ENCODE data around the gene COQ9. TPM values are rescaled to one million over a fixed set of nuclear protein-coding genes. Genes with fewer than 3 reads are reported as not detected.

Gene COQ9
- total RNA-seq, 2 donors from 2014 or later = 29.5 to 33.5 TPM

DNA sequence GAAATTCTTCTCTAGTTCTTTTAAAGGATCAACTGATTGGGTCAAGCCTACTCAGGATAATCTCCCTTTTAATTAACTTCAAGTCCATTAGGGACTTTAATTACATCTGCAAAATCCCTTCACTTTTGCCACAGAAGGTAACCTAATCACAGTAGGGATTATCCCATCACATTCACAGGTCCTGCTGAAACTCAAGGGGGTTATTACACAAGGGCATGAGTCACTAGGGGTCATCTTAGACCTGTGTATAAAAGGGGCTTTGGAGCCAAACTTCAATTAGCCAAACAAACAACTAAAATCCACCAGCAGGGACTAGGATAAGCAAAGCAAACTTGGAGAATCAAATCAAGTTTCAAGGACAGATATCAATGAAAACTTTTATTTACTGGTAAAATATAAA, 19.5 kb upstream of the COQ9 start:
- Histone ChIP-seq H3K27ac (no peak overlapping the region), H3K36me3 (peaks cover 35% of the 10 kb centered on the region), H3K9me3 (no peaks in the 10 kb centered on the region), H3K4me3 (no peak overlapping the region), H3K4me1 (ENCODE audit: control insufficient read depth in 1 of 2, low read depth in 2 of 2) (peaks cover 0 to 2% of the 10 kb centered on the region in 2 donors), H3K27me3 (replicated peaks; ENCODE audit: insufficient read depth) (no peaks in the 10 kb centered on the region)
- ATAC-seq (ENCODE audit: insufficient number of reproducible peaks, low FRiP score, low read depth) (no peak), DNase-seq (ENCODE audit: low spot score) (no peak)
- TF ChIP-seq, protein P1, sequence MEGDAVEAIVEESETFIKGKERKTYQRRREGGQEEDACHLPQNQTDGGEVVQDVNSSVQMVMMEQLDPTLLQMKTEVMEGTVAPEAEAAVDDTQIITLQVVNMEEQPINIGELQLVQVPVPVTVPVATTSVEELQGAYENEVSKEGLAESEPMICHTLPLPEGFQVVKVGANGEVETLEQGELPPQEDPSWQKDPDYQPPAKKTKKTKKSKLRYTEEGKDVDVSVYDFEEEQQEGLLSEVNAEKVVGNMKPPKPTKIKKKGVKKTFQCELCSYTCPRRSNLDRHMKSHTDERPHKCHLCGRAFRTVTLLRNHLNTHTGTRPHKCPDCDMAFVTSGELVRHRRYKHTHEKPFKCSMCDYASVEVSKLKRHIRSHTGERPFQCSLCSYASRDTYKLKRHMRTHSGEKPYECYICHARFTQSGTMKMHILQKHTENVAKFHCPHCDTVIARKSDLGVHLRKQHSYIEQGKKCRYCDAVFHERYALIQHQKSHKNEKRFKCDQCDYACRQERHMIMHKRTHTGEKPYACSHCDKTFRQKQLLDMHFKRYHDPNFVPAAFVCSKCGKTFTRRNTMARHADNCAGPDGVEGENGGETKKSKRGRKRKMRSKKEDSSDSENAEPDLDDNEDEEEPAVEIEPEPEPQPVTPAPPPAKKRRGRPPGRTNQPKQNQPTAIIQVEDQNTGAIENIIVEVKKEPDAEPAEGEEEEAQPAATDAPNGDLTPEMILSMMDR (IDR thresholded peaks at IDR 0.05) = no peak

DNA sequence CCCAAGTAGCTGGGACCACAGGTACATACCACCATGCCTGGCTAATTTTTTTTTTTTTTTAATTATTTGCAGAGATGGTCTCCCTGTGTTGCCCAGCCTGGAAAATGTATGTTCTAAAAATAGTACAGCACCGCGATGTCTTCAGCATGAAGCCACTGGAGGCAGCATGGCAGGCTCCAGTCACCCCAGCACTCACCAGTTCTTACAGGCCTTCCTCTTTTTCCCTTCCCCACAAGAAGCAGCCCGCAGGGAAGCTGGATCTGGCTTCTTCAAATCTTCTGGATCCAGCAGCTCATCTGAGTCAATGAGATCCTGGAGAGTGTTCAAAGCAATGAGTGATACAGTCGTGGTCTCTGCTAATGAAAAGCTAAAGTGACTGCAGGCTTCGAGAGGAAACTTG, 16.3 kb upstream of the COQ9 start:
- H3K36me3 ChIP-seq = peaks cover 58% of the 10 kb centered on the region
- H3K9me3 ChIP-seq = no peaks in the 10 kb centered on the region
- TF ChIP-seq, protein P1 (IDR thresholded peaks at IDR 0.05) = no peak
- no peaks in the 10 kb centered on the region for H3K27me3 ChIP-seq (replicated peaks; ENCODE audit: insufficient read depth)
- H3K4me3 ChIP-seq = no peak overlapping the region
- H3K4me1 ChIP-seq (ENCODE audit: control insufficient read depth in 1 of 2, low read depth in 2 of 2) = no peaks in the 10 kb centered on the region
- ATAC-seq (ENCODE audit: insufficient number of reproducible peaks, low FRiP score, low read depth) (no peak), DNase-seq (ENCODE audit: low spot score) (no peak)
- no peak overlapping the region for H3K27ac ChIP-seq

DNA sequence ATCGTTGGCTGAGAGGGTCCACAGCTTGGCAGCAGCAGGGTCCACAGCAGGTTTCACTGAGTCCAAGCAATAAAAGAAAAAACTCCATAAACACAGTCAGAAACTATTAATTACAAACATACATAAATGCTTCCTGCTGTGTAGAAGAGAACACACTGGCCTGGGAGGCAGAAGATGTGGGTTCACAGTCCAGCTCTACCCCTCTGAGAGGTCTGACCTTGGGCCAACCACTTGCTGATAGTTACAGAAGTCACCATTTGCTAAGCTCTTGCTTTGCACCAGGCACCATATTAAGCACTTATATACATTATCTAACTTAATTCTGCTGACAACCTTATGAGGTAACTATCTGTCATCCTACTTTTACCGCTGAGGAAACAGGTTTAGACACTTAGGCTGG, 14.8 kb upstream of the COQ9 start:
- TF ChIP-seq, protein P1 (IDR thresholded peaks at IDR 0.05) = no peak
- Histone ChIP-seq H3K27ac (no peak overlapping the region), H3K9me3 (no peaks in the 10 kb centered on the region), H3K4me3 (no peak overlapping the region), H3K4me1 (ENCODE audit: control insufficient read depth in 1 of 2, low read depth in 2 of 2) (no peaks in the 10 kb centered on the region), H3K27me3 (replicated peaks; ENCODE audit: insufficient read depth) (no peaks in the 10 kb centered on the region), H3K36me3 (peaks cover 65% of the 10 kb centered on the region)
- no peak for ATAC-seq (ENCODE audit: insufficient number of reproducible peaks, low FRiP score, low read depth)
- no peak for DNase-seq (ENCODE audit: low spot score)

DNA sequence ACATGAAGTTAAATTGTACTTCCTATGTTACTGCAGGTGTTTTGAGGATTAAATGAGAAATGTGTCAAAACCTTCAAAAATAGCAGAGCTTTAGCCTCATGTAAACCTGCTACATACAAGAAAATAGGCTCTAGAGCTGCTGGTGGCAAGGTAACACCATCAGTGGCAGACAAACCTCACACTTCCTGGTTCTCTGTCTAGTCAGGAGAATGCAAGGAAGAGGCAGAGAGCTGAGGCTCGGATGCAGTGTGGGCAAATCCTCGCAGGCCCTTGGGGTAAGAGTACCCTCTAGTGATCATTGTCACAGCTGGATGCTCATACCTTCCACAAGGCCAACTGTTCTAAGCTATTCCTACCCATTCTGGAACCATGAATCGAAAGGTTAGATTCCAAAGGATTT, 14.3 kb upstream of the COQ9 start:
- no peaks in the 10 kb centered on the region for H3K4me1 ChIP-seq (ENCODE audit: control insufficient read depth in 1 of 2, low read depth in 2 of 2)
- DNase-seq (ENCODE audit: low spot score) (no peak), ATAC-seq (ENCODE audit: insufficient number of reproducible peaks, low FRiP score, low read depth) (no peak)
- H3K9me3 ChIP-seq = no peaks in the 10 kb centered on the region
- TF ChIP-seq, protein P1 (IDR thresholded peaks at IDR 0.05) = no peak
- no peak overlapping the region for H3K4me3 ChIP-seq
- no peaks in the 10 kb centered on the region for H3K27me3 ChIP-seq (replicated peaks; ENCODE audit: insufficient read depth)
- peaks cover 65% of the 10 kb centered on the region for H3K36me3 ChIP-seq
- no peak overlapping the region for H3K27ac ChIP-seq

DNA sequence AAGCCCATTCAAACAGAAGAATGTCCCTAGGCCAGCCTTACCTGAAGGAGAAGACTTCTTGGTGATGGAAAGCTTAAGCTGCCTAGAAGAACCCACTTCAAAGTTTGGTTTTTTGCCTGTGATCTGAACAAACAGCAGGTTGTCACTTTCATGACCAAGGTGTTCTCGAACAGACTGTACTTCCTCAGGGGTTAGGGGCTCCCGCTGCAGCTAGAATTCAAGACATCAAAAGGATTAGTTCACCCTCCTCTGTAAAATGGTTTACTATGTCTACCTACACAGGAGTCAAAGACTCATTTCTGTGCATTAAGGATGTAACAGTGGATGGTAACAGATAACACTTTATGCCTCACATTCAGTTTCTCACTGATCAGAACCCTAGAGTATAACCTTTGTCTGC, 13.3 kb upstream of the COQ9 start:
- DNase-seq (ENCODE audit: low spot score) = no peak
- H3K36me3 ChIP-seq = peaks cover 60% of the 10 kb centered on the region

More for the DNA sequence above, 13.3 kb upstream of the COQ9 start:
- Histone ChIP-seq H3K4me1 (ENCODE audit: control insufficient read depth in 1 of 2, low read depth in 2 of 2) (no peaks in the 10 kb centered on the region), H3K9me3 (no peaks in the 10 kb centered on the region), H3K27ac (no peak overlapping the region), H3K4me3 (no peak overlapping the region), H3K27me3 (replicated peaks; ENCODE audit: insufficient read depth) (no peaks in the 10 kb centered on the region)
- no peak for ATAC-seq (ENCODE audit: insufficient number of reproducible peaks, low FRiP score, low read depth)
- TF ChIP-seq, protein P1 (IDR thresholded peaks at IDR 0.05) = no peak

Measured in thoracic aorta (tissue), 2 donors.